A673 (cell line): ENCODE measurements around the gene MAP2K6.

Experiments
- EZH2 ChIP-seq: fragments of 200-600 bp; sonication (generic); IDR thresholded peaks from 2 replicates; pipeline ENCODE4 v1.6.1; 2017; ENCODE audit warnings: borderline replicate concordance, low read depth, mild to moderate bottlenecking, mixed read lengths, antibody characterized with exemption, low read length; ENCODE audit not compliant: poor library complexity, severe bottlenecking
- TF ChIP-seq, protein P1 (sequence below): fragments of 300-800, 200-600 bp; sonication (generic); conservative IDR thresholded peaks from 2 replicates; pipeline ENCODE4 v1.5.1; 2017; ENCODE audit warnings: low read depth, mild to moderate bottlenecking, antibody characterized with exemption, low read length, moderate library complexity, mixed read lengths

DNA sequence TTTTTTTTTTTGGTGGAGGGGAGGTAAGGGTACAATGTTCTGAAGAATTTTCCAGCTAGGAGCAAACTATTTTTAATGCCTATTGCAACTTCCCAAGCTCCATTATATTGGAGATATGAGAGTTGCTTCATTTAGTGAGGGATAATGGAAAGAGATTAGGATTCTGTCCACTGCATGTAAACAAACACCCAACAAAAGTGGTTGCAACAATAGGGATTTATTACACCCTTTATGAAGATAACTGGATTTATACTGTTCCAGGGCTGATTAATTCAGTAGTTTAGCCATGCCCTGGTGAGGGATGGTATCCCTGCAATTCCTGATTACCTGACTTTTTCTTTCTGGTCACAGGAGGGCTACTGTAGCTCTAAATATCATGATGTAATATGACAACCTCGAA, 40.5 kb downstream of the MAP2K6 start:
- TF ChIP-seq, protein P1, sequence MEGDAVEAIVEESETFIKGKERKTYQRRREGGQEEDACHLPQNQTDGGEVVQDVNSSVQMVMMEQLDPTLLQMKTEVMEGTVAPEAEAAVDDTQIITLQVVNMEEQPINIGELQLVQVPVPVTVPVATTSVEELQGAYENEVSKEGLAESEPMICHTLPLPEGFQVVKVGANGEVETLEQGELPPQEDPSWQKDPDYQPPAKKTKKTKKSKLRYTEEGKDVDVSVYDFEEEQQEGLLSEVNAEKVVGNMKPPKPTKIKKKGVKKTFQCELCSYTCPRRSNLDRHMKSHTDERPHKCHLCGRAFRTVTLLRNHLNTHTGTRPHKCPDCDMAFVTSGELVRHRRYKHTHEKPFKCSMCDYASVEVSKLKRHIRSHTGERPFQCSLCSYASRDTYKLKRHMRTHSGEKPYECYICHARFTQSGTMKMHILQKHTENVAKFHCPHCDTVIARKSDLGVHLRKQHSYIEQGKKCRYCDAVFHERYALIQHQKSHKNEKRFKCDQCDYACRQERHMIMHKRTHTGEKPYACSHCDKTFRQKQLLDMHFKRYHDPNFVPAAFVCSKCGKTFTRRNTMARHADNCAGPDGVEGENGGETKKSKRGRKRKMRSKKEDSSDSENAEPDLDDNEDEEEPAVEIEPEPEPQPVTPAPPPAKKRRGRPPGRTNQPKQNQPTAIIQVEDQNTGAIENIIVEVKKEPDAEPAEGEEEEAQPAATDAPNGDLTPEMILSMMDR = no peak
- TF ChIP-seq EZH2 = no peak
